Fibroblast of lung (primary cell): ENCODE data around the gene GPR180. TPM values are rescaled to one million over a fixed set of nuclear protein-coding genes. Genes with fewer than 3 reads are reported as not detected.

ENCODE experiments used
- DNase-seq, 2 donors: peaks; one replicate each; pipeline versions ENCODE4 v3.0.0 to v3.0.0-alpha.2; 2010; ENCODE audit warnings: low read depth in 2 of 2
- H2AFZ ChIP-seq: 2 replicates; pipeline ENCODE4 v1.5.1; 2012; ENCODE audit warnings: low read length, control low read depth, inconsistent platforms
- H3K27ac ChIP-seq: 2 replicates; pipeline ENCODE4 v1.5.1; 2011; ENCODE audit warnings: low read length, control low read depth; ENCODE audit not compliant: insufficient read depth
- H3K27me3 ChIP-seq: 2 replicates; pipeline ENCODE4 v1.5.1; 2011; ENCODE audit warnings: mild to moderate bottlenecking, low read length; ENCODE audit not compliant: control insufficient read depth, insufficient read depth
- H3K36me3 ChIP-seq: 2 replicates; pipeline ENCODE4 v1.5.1; 2011; ENCODE audit warnings: low read length; ENCODE audit not compliant: control insufficient read depth, insufficient read depth
- H3K4me1 ChIP-seq: 2 replicates; pipeline ENCODE4 v1.5.1; 2011; ENCODE audit warnings: low read length; ENCODE audit not compliant: control insufficient read depth, insufficient read depth; ENCODE audit errors: extremely low read depth
- H3K4me2 ChIP-seq: 2 replicates; pipeline ENCODE4 v1.5.1; 2011; ENCODE audit warnings: low read length, control low read depth; ENCODE audit not compliant: insufficient read depth; ENCODE audit errors: extremely low read depth
- H3K4me3 ChIP-seq, 4 experiments: fragments of 200-600 bp in 1 of 4; sonication (generic) in 1 of 4; replicated peaks in 1 of 4; 2 replicates each; pipeline ENCODE4 v1.5.1; 2011 to 2016; ENCODE audit warnings: low read length in 4 of 4, low read depth in 3 of 4, mild to moderate bottlenecking in 3 of 4, control low read depth in 2 of 4, inconsistent platforms in 1 of 4, mixed read lengths in 1 of 4; ENCODE audit not compliant: insufficient read depth in 1 of 4; ENCODE audit errors: control extremely low read depth in 1 of 4
- H3K79me2 ChIP-seq: 2 replicates; pipeline ENCODE4 v1.5.1; 2012; ENCODE audit warnings: mild to moderate bottlenecking, low read length, inconsistent platforms; ENCODE audit not compliant: control insufficient read depth, insufficient read depth
- H3K9ac ChIP-seq: 2 replicates; pipeline ENCODE4 v1.5.1; 2011; ENCODE audit warnings: mild to moderate bottlenecking, low read length, control low read depth; ENCODE audit not compliant: insufficient read depth
- H3K9me3 ChIP-seq: 2 replicates; pipeline ENCODE4 v1.5.1; 2012; ENCODE audit warnings: low read depth, low read length; ENCODE audit not compliant: control insufficient read depth, insufficient read depth
- H4K20me1 ChIP-seq: 2 replicates; pipeline ENCODE4 v1.5.1; 2011; ENCODE audit warnings: low read length; ENCODE audit not compliant: control insufficient read depth, insufficient read depth; ENCODE audit errors: extremely low read depth
- EZH2 ChIP-seq: IDR thresholded peaks from 2 replicates; pipeline ENCODE4 v1.5.1; 2012; ENCODE audit warnings: low read length, control low read depth, mild to moderate bottlenecking; ENCODE audit errors: missing control alignments
- polyA plus RNA-seq, 2 donors: library from polyadenylated mRNA; depleted of rRNA in 1 of 2; stranded (reverse) in 1 of 2; unstranded in 1 of 2; fragments of >200 nt; gene quantifications; 2 replicates each; pipeline ENCODE4 v1.2.1, GENCODE V29; 2011 to 2012; ENCODE audit warnings: missing spikeins in 1 of 2
- total RNA-seq: library from RNA; depleted of rRNA; stranded (reverse); fragments of >200 nt; gene quantifications from 2 replicates; pipeline ENCODE4 v1.2.1, GENCODE V29; 2014
- TF ChIP-seq, protein P1 (sequence below), 2 donors: IDR thresholded peaks in 1 of 2; conservative IDR thresholded peaks in 1 of 2; 1 replicate in 1 of 2; 2 replicates in 1 of 2; pipeline ENCODE4 v1.5.1; 2011 to 2012; ENCODE audit warnings: low read length in 2 of 2, control low read depth in 1 of 2, inconsistent platforms in 1 of 2, low read depth in 1 of 2, mild to moderate bottlenecking in 1 of 2

The GPR180 gene
- total and polyA plus RNA-seq, 2 donors (not counting 1 experiment from before 2014, with no cell fraction given): 9.0 to 12.1 TPM

DNA sequence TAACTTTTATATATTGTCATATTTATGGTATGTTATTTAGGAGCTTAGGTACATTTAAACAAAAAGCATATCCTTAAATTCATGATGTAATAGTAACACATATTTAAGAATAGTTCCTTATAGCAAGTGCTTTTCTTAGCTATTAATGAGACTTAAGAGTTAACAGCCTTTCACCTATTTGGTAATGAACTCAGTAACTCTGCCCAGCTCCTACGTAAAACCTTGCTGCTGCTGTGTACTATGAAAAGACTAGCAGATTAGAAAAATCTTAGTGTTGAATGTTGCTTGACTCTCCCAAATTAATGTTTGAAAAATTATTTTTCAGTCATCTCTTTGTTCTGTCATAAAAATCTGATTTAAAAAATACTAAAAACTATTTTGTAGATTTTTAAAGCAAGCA is 6.9 kb downstream of the GPR180 start:
- no peaks in the 10 kb centered on the region for H4K20me1 ChIP-seq
- no peaks in the 10 kb centered on the region for H3K9me3 ChIP-seq
- H3K9ac ChIP-seq: no peak overlapping the region
- H3K36me3 ChIP-seq: peaks cover 5% of the 10 kb centered on the region
- TF ChIP-seq, protein P1, sequence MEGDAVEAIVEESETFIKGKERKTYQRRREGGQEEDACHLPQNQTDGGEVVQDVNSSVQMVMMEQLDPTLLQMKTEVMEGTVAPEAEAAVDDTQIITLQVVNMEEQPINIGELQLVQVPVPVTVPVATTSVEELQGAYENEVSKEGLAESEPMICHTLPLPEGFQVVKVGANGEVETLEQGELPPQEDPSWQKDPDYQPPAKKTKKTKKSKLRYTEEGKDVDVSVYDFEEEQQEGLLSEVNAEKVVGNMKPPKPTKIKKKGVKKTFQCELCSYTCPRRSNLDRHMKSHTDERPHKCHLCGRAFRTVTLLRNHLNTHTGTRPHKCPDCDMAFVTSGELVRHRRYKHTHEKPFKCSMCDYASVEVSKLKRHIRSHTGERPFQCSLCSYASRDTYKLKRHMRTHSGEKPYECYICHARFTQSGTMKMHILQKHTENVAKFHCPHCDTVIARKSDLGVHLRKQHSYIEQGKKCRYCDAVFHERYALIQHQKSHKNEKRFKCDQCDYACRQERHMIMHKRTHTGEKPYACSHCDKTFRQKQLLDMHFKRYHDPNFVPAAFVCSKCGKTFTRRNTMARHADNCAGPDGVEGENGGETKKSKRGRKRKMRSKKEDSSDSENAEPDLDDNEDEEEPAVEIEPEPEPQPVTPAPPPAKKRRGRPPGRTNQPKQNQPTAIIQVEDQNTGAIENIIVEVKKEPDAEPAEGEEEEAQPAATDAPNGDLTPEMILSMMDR (conservative IDR thresholded peaks at IDR 0.05 in 1 of 2, IDR thresholded peaks at IDR 0.05 in 1 of 2; ENCODE audit: low read depth in 1 of 2, low read length in 2 of 2): no peak
- no peak for TF ChIP-seq EZH2
- H3K4me3 ChIP-seq: no peak overlapping the region
- H3K4me1 ChIP-seq: no peaks in the 10 kb centered on the region
- H3K4me2 ChIP-seq: no peak overlapping the region
- H2AFZ ChIP-seq: no peak overlapping the region
- H3K27ac ChIP-seq: no peak overlapping the region
- peaks cover 8% of the 10 kb centered on the region for H3K79me2 ChIP-seq
- no peak for DNase-seq
- H3K27me3 ChIP-seq: no peaks in the 10 kb centered on the region

DNA sequence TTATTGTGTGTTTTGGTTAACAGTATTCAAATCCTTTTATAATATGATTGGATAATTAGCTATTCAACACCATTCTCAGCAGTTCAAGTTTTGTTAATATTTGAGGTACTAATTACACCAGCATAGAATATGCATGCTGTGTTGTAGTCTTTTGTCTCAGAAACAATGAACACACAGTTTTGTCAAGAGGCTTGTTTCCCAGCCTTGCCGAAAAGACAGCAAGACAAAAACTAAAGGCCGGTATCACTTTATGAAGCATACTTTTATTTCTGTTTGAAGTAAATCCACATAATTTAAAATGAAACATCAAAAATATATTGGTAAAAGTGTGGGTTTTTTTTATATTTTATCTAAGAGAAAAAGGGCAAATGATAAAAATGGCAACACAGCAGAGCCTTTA is 7.5 kb downstream of the GPR180 start:
- Histone ChIP-seq H3K27me3 (no peaks in the 10 kb centered on the region), H3K79me2 (peaks cover 4% of the 10 kb centered on the region), H3K36me3 (peaks cover 4% of the 10 kb centered on the region), H3K27ac (no peak overlapping the region), H3K9me3 (no peaks in the 10 kb centered on the region), H3K4me1 (no peaks in the 10 kb centered on the region), H3K4me2 (no peak overlapping the region), H3K9ac (no peak overlapping the region), H2AFZ (no peak overlapping the region), H4K20me1 (no peaks in the 10 kb centered on the region), H3K4me3 (no peak overlapping the region)
- TF ChIP-seq EZH2: no peak
- TF ChIP-seq, protein P1 (conservative IDR thresholded peaks at IDR 0.05 in 1 of 2, IDR thresholded peaks at IDR 0.05 in 1 of 2; ENCODE audit: low read depth in 1 of 2, low read length in 2 of 2): no peak
- DNase-seq: no peak

DNA sequence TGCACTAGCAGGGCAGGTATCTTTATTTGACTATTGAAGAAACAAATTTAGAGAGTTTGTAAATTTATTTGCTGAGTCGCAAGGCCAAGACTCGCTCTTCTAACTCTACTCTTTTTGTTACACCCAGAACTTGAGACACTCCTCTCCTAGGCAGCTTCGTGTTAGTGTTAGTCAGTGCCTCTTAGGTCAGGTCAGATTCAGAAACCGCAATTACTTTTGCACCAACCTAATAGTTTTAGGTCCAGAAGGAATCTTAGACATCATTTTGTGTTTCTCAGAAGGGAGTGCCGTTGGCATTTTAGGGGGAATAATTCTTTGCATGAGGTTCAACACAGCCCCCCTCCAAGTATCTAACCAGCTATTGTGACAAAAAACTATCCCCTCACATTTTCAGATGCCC is 8.8 kb downstream of the GPR180 start:
- no peak for DNase-seq
- H2AFZ ChIP-seq: no peak overlapping the region
- no peaks in the 10 kb centered on the region for H4K20me1 ChIP-seq
- H3K4me2 ChIP-seq: no peak overlapping the region
- H3K4me3 ChIP-seq: no peak overlapping the region
- H3K79me2 ChIP-seq: no peaks in the 10 kb centered on the region
- peaks cover 4% of the 10 kb centered on the region for H3K36me3 ChIP-seq
- H3K27ac ChIP-seq: no peak overlapping the region
- H3K27me3 ChIP-seq: no peaks in the 10 kb centered on the region
- no peaks in the 10 kb centered on the region for H3K4me1 ChIP-seq
- H3K9ac ChIP-seq: no peak overlapping the region
- TF ChIP-seq EZH2: no peak
- TF ChIP-seq, protein P1 (conservative IDR thresholded peaks at IDR 0.05 in 1 of 2, IDR thresholded peaks at IDR 0.05 in 1 of 2; ENCODE audit: low read depth in 1 of 2, low read length in 2 of 2): no peak
- no peaks in the 10 kb centered on the region for H3K9me3 ChIP-seq
